GM03348 (cell line): ENCODE data around the gene ZNF700.
A peak's percentile ranks its signal among the peaks of the same experiment; 100 is the strongest.
"Not testable (repeated sequence)": the region's sequence is repeated elsewhere in the genome, so short reads cannot be mapped to it uniquely, and the experiment has no call there.

Source experiments
- DNase-seq: peaks from one replicate; pipeline ENCODE4 v3.0.0; 2012; ENCODE audit warnings: low spot score

ZNF700 gene

GRCh38 chr19:11941361-11941887, 16.5 kb downstream of the ZNF700 start:
- not testable (repeated sequence) for DNase-seq

- no peak for DNase-seq
These were observed 17.3 kb downstream of the ZNF700 start for GRCh38 chr19:11942008-11942842.

GRCh38 chr19:11942843-11943108, 17.9 kb downstream of the ZNF700 start:
- DNase-seq: no peak

- no peak for DNase-seq
These were observed 19.7 kb downstream of the ZNF700 start for GRCh38 chr19:11944656-11945055.

- DNase-seq: no peak
These were observed 23.7 kb downstream of the ZNF700 start for GRCh38 chr19:11948646-11949045.

GRCh38 chr19:11949201-11949600, 24.3 kb downstream of the ZNF700 start:
- no peak for DNase-seq

GRCh38 chr19:11949614-11950080, 24.7 kb downstream of the ZNF700 start:
- not testable (repeated sequence) for DNase-seq

GRCh38 chr19:11950312-11950711, 25.4 kb downstream of the ZNF700 start:
- DNase-seq: no peak

- DNase-seq: peak; percentile 89
These were observed 38.9 kb downstream of the ZNF700 start for GRCh38 chr19:11963566-11964355.

- DNase-seq: peak; percentile 16
These were observed 39.6 kb downstream of the ZNF700 start for GRCh38 chr19:11964496-11964857.

GRCh38 chr19:11964858-11965645, 40.1 kb downstream of the ZNF700 start, which contains the start of gene ZNF763:
TSS of gene ZNF763 (plus strand) at chr19:11965040. CDS start at chr19:11965209, 169 bp downstream.
- peak; percentile 96 for DNase-seq

GRCh38 chr19:11970174-11970573, 45.3 kb downstream of the ZNF700 start:
- DNase-seq: no peak

- DNase-seq: no peak
These were observed 46.1 kb downstream of the ZNF700 start for GRCh38 chr19:11971041-11971440.

- no peak for DNase-seq
These were observed 48.3 kb downstream of the ZNF700 start for GRCh38 chr19:11973019-11973810.

GRCh38 chr19:11978492-11979100, 53.7 kb downstream of the ZNF700 start:
- DNase-seq: no peak

GRCh38 chr19:11979527-11979926, 54.6 kb downstream of the ZNF700 start:
- no peak for DNase-seq

GRCh38 chr19:11982526-11982925, 57.6 kb downstream of the ZNF700 start:
- DNase-seq: no peak

GRCh38 chr19:11984986-11985385, 60.1 kb downstream of the ZNF700 start:
- no peak for DNase-seq

GRCh38 chr19:11986754-11987153, 61.8 kb downstream of the ZNF700 start:
- DNase-seq: no peak

GRCh38 chr19:11987405-11988281, 62.7 kb downstream of the ZNF700 start:
- peak; percentile 98 for DNase-seq
